AG04449 (cell line): ENCODE results near the gene ASZ1.

Experiments
- CTCF ChIA-PET: fragments of 350-600 bp; formaldehyde crosslinking; extraction: SDS; loops from one replicate; lab custom pipeline; 2021; ENCODE audit warnings: antibody characterized with exemption; lab: Yijun Ruan, JAX
- POLR2A ChIA-PET: fragments of 400-600, 350-600 bp; formaldehyde crosslinking; extraction: SDS; loops from one replicate; lab custom pipeline; 2020; ENCODE audit warnings: antibody characterized with exemption, inconsistent platforms; lab: Yijun Ruan, JAX
- DNase-seq: peaks from one replicate; pipeline ENCODE4 v3.0.0-alpha.2; 2010; ENCODE audit warnings: low read depth, low spot score
- H3K4me3 ChIP-seq: 2 replicates; pipeline ENCODE4 v1.5.1; 2011; ENCODE audit warnings: low read depth, mild to moderate bottlenecking, control low read depth, low read length
- CTCF ChIP-seq: IDR thresholded peaks from one replicate; pipeline ENCODE4 v1.5.1; 2011; ENCODE audit warnings: mild to moderate bottlenecking, moderate library complexity, low read length, control low read depth, inconsistent platforms; ENCODE audit not compliant: insufficient read depth; ENCODE audit errors: missing control alignments

The ASZ1 gene

GRCh38 chr7:117347480-117347879 is 79.8 kb downstream of the ASZ1 start:
- CTCF ChIA-PET = interaction anchor here (2.1 kb wide), 1 partner anchor 9 kb away, joined by 7 read pairs; no protein-coding TSS in a partner anchor
- no peak overlapping the region for H3K4me3 ChIP-seq
- DNase-seq = no peak
- POLR2A ChIA-PET = no interaction called here
- TF ChIP-seq CTCF = no peak

- ChIA-PET CTCF (interaction anchor here (1.8 kb wide), 1 partner anchor 22 kb away, joined by 4 read pairs; no protein-coding TSS in a partner anchor), POLR2A (no interaction called here)
- H3K4me3 ChIP-seq = no peak overlapping the region
- TF ChIP-seq CTCF = no peak
- no peak for DNase-seq
Measured at GRCh38 chr7:117346161-117346560, 81.1 kb downstream of the ASZ1 start.

- H3K4me3 ChIP-seq = no peak overlapping the region
- TF ChIP-seq CTCF = no peak
- POLR2A ChIA-PET = no interaction called here
- DNase-seq = no peak
- CTCF ChIA-PET = interaction anchor here (0.9 to 3.2 kb wide), 12 partner anchors 10 to 406 kb away, joined by 3 to 18 read pairs (median 4); partner anchors contain the start of gene WNT2
Measured at GRCh38 chr7:117338020-117338419, 89.3 kb downstream of the ASZ1 start.

- DNase-seq = no peak
- TF ChIP-seq CTCF = no peak
- ChIA-PET POLR2A (no interaction called here), CTCF (no interaction called here)
- H3K4me3 ChIP-seq = no peak overlapping the region
Measured at GRCh38 chr7:117333168-117333567, 94.1 kb downstream of the ASZ1 start.

- TF ChIP-seq CTCF = no peak
- ChIA-PET CTCF (no interaction called here), POLR2A (no interaction called here)
- no peak overlapping the region for H3K4me3 ChIP-seq
- DNase-seq = no peak
Measured at GRCh38 chr7:117332031-117332430, 95.3 kb downstream of the ASZ1 start.

GRCh38 chr7:117325836-117326235 is 101.5 kb downstream of the ASZ1 start:
- ChIA-PET POLR2A (no interaction called here), CTCF (interaction anchor here (1.3 to 2.6 kb wide), 3 partner anchors 9 to 113 kb away, joined by 3 to 8 read pairs (median 3); no protein-coding TSS in a partner anchor)
- no peak for TF ChIP-seq CTCF

More at GRCh38 chr7:117325836-117326235, 101.5 kb downstream of the ASZ1 start:
- no peak overlapping the region for H3K4me3 ChIP-seq
- no peak for DNase-seq
